Cardiac fibroblast (primary cell): ENCODE measurements around the gene PTGR2.
"Not testable (repeated sequence)": the region's sequence is repeated elsewhere in the genome, so short reads cannot be mapped to it uniquely, and the experiment has no call there.

ENCODE experiments used
- DNase-seq, 2 donors: peaks; one replicate each; pipeline versions ENCODE4 v3.0.0 to v3.0.0-alpha.2; 2010; ENCODE audit warnings: low read depth in 2 of 2
- H3K4me3 ChIP-seq, 2 donors: replicated peaks in 1 of 2; 1 replicate in 1 of 2; 2 replicates in 1 of 2; pipeline ENCODE4 v1.5.1; 2011; ENCODE audit warnings: low read depth in 2 of 2, low read length in 2 of 2, mild to moderate bottlenecking in 2 of 2, moderate library complexity in 1 of 2
- CTCF ChIP-seq: IDR thresholded peaks from one replicate; pipeline ENCODE4 v1.5.1; 2011; ENCODE audit warnings: low read depth, mild to moderate bottlenecking, low read length, inconsistent platforms

The PTGR2 gene

GRCh38 chr14:73823339-73823885 is 28.2 kb upstream of the PTGR2 start:
- H3K4me3 ChIP-seq: no peak overlapping the region

GRCh38 chr14:73824127-73824526 is 27.5 kb upstream of the PTGR2 start:
- no peak for DNase-seq
- no peak for TF ChIP-seq CTCF

More at GRCh38 chr14:73823339-73823885, 28.2 kb upstream of the PTGR2 start:
- TF ChIP-seq CTCF: no peak
- peak in 1 of 2 donors; percentile 14 for DNase-seq

GRCh38 chr14:73824536-73824935 is 27.1 kb upstream of the PTGR2 start:
- no peak overlapping the region for H3K4me3 ChIP-seq
- TF ChIP-seq CTCF: no peak
- DNase-seq: no peak

More at GRCh38 chr14:73824127-73824526, 27.5 kb upstream of the PTGR2 start:
- no peak overlapping the region for H3K4me3 ChIP-seq

GRCh38 chr14:73825551-73826188 is 26.0 kb upstream of the PTGR2 start:
- H3K4me3 ChIP-seq: no peak overlapping the region
- peak; percentile 91 to 93 for DNase-seq
- peak; percentile 92 for TF ChIP-seq CTCF

- not testable (repeated sequence) for H3K4me3 ChIP-seq, DNase-seq
- TF ChIP-seq CTCF: peak; percentile 24
Observed at GRCh38 chr14:73827190-73827589, 24.4 kb upstream of the PTGR2 start.

GRCh38 chr14:73829071-73829470 is 22.6 kb upstream of the PTGR2 start:
- peak in 1 of 2 donors; percentile 13 for DNase-seq
- no peak for TF ChIP-seq CTCF
- no peak overlapping the region for H3K4me3 ChIP-seq
